ENCODE results near the gene SLC13A4.

SLC13A4 gene

DNA sequence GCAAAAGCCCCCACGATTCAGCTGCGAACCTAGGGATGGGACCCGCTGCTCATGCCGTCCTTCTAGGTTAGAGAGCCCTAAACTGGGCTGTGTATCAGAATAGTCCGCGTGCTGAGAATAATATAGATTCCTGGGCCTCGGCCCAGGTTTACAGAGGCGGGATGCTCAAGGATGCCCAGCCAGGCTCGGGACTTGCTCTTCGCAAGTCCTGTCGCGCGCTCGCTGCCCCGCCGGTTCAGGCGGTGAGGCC is 65.9 kb downstream of the SLC13A4 start:
- H2AFZ ChIP-seq: peak overlapping the region; percentile 94
- H3K4me1 ChIP-seq: peaks cover 5% of the 10 kb centered on the region
- peak overlapping the region; percentile 88 for H3K4me3 ChIP-seq (ENCODE audit: low read depth, low read length)
- H3K36me3 ChIP-seq (ENCODE audit: control insufficient read depth, insufficient read depth, low read length): no peaks in the 10 kb centered on the region
- peaks cover 34% of the 10 kb centered on the region for H3K79me2 ChIP-seq
- peak overlapping the region; percentile 86 for H3K4me2 ChIP-seq (ENCODE audit: low read length)
- TF ChIP-seq CTCF (IDR thresholded peaks at IDR 0.05): no peak
- H3K9ac ChIP-seq: no peak overlapping the region
- H3K9me3 ChIP-seq (ENCODE audit: control insufficient read depth, low read length): no peaks in the 10 kb centered on the region
- peak overlapping the region; percentile 72 for H3K27ac ChIP-seq
- no peaks in the 10 kb centered on the region for H3K27me3 ChIP-seq (ENCODE audit: control insufficient read depth, insufficient read depth, low read length)

DNA sequence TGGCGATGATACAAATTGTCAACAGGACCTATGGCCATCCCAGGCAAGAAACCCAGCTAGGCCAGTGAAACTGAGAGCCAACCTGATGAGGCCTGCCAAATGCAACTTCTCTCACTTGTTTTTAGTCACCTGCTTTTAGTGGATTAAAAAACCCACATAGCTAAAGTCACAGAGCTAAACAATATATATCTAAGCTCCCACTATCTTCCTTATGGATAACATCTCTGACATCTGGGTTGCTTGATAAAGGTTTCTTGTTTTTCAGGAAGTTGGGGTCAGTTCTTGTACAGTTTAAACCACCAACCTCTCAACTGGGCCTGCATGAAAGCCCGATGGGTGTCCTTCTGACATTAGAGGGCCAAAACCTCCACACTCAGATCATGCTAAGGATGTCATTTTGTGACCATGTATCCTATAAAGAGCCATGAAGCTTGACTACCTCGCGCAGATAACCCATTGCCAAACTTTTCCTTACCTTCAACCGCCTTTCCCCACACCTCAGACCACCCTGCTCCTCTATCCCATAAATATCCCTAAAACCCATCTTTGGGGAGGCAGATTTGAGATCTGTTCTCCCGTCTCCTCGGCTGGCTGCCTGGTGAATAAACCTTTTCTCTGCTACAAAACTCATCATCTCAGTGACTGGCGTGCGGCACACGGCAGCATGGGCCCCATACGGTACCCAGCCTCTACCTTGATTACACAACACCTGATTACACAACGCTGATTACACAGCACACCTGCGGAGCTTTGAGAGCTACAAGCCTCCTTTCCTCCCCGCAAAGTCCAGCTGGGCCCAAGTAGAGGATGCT is 66.5 kb downstream of the SLC13A4 start:
- H3K9me3 ChIP-seq (ENCODE audit: control insufficient read depth, low read length): no peaks in the 10 kb centered on the region
- peaks cover 5% of the 10 kb centered on the region for H3K4me1 ChIP-seq
- peak overlapping the region; percentile 72 for H3K27ac ChIP-seq
- peak overlapping the region; percentile 94 for H2AFZ ChIP-seq
- TF ChIP-seq CTCF (IDR thresholded peaks at IDR 0.05): no peak
- peak overlapping the region; percentile 88 for H3K4me3 ChIP-seq (ENCODE audit: low read depth, low read length)
- H3K27me3 ChIP-seq (ENCODE audit: control insufficient read depth, insufficient read depth, low read length): no peaks in the 10 kb centered on the region
- H3K9ac ChIP-seq: no peak overlapping the region
- H3K79me2 ChIP-seq: peaks cover 34% of the 10 kb centered on the region
- H3K36me3 ChIP-seq (ENCODE audit: control insufficient read depth, insufficient read depth, low read length): no peaks in the 10 kb centered on the region
- H3K4me2 ChIP-seq (ENCODE audit: low read length): peak overlapping the region; percentile 86

GRCh38 chr7:135659159-135659846 is 68.7 kb downstream of the SLC13A4 start:
- H3K27ac ChIP-seq: no peak overlapping the region
- no peak overlapping the region for H3K4me3 ChIP-seq (ENCODE audit: low read depth, low read length)
- no peak overlapping the region for H3K9ac ChIP-seq

DNA sequence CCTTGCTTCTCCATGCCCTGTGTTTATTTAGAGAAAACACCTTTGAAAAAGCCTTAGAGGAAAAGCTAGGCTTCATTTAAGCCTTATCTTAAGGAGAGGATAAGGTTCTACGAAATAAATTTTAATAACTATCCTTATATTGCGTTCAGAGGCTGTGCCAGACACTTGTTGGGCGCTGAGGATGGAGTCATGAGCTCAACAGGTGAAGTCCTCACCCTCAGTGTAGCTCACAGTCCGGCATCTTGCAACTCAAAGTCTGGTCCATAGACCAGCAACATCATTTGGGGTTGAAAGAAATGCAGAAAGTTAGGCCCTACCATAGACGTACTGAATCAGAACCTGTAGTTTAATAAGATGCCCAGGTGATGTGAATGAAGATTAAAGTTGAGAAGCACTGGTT is 69.4 kb downstream of the SLC13A4 start:
- Histone ChIP-seq H2AFZ (no peak overlapping the region), H3K4me3 (ENCODE audit: low read depth, low read length) (no peak overlapping the region), H3K27me3 (ENCODE audit: control insufficient read depth, insufficient read depth, low read length) (no peaks in the 10 kb centered on the region), H3K36me3 (ENCODE audit: control insufficient read depth, insufficient read depth, low read length) (no peaks in the 10 kb centered on the region), H3K27ac (no peak overlapping the region), H3K4me2 (ENCODE audit: low read length) (no peak overlapping the region), H3K4me1 (peaks cover under 1% of the 10 kb centered on the region), H3K9me3 (ENCODE audit: control insufficient read depth, low read length) (no peaks in the 10 kb centered on the region), H3K79me2 (peaks cover 10% of the 10 kb centered on the region), H3K9ac (no peak overlapping the region)
- TF ChIP-seq CTCF (IDR thresholded peaks at IDR 0.05): no peak

More at GRCh38 chr7:135659159-135659846, 68.7 kb downstream of the SLC13A4 start:
- Histone ChIP-seq H2AFZ (no peak overlapping the region), H3K9me3 (ENCODE audit: control insufficient read depth, low read length) (no peaks in the 10 kb centered on the region), H3K36me3 (ENCODE audit: control insufficient read depth, insufficient read depth, low read length) (no peaks in the 10 kb centered on the region), H3K27me3 (ENCODE audit: control insufficient read depth, insufficient read depth, low read length) (no peaks in the 10 kb centered on the region), H3K79me2 (peaks cover 15% of the 10 kb centered on the region), H3K4me1 (peaks cover 5% of the 10 kb centered on the region), H3K4me2 (ENCODE audit: low read length) (no peak overlapping the region)
- TF ChIP-seq CTCF (IDR thresholded peaks at IDR 0.05): no peak
